Measurements from ENCODE around the gene MYBPC2. TPM values are rescaled to one million over a fixed set of nuclear protein-coding genes. Genes with fewer than 3 reads are reported as not detected.

Gene MYBPC2
- total and polyA plus RNA-seq, 9 of the 15 experiments (the other 6 are each of a cell fraction or from before 2014, with no cell fraction given): 0.01 to 0.14 (median 0.04) TPM; not detected in 6

GRCh38 chr19:50467566-50467965, 34.9 kb downstream of the MYBPC2 start:
- H3K27ac ChIP-seq (ENCODE audit: extremely low read depth, low read depth, low read length): no peak overlapping the region
- CTCF ChIA-PET (ENCODE audit: low intra/inter-chr PET ratio): no interaction called here
- 59% methylated on average over 13 of the region's 18 CpGs for WGBS (ENCODE audit: insufficient coverage, low coverage, missing lambda C conversion rate)
- no TSS peak for BruUV-seq (replicated peaks)
- FAIRE-seq: no peak
- no peaks in the 10 kb centered on the region; the same call in 1 of the 2 replicates for H3K9me3 ChIP-seq (replicated peaks; ENCODE audit: control insufficient read depth, insufficient read depth, low read depth, low read length)
- no peaks in the 10 kb centered on the region for H4K20me1 ChIP-seq (replicated peaks; ENCODE audit: control insufficient read depth, insufficient read depth, low read length)
- TF ChIP-seq BCLAF1 (IDR thresholded peaks at IDR 0.05; ENCODE audit: borderline replicate concordance in 1 of 2, control insufficient read depth in 1 of 2, low read depth in 2 of 2, low read length in 1 of 2) (no peak), ZNF347 (CRISPR knock-in tag; IDR thresholded peaks at IDR 0.05; ENCODE audit: low read depth) (no peak), POU5F1 (IDR thresholded peaks at IDR 0.05; ENCODE audit: borderline replicate concordance, low read depth, low read length, partially characterized antibody) (no peak), PHF21A (IDR thresholded peaks at IDR 0.05; ENCODE audit: borderline replicate concordance, low read depth) (no peak), ZKSCAN1 (IDR thresholded peaks at IDR 0.05; ENCODE audit: low read depth, low read length) (no peak), ZNF407 (IDR thresholded peaks at IDR 0.05; ENCODE audit: low read depth) (no peak), ILF3 (IDR thresholded peaks at IDR 0.05; ENCODE audit: borderline replicate concordance) (no peak), ARHGAP35 (IDR thresholded peaks at IDR 0.05; ENCODE audit: partially characterized antibody) (no peak), RCOR1 (IDR thresholded peaks at IDR 0.05; ENCODE audit: borderline replicate concordance in 1 of 2, low read depth in 2 of 2, low read length in 2 of 2) (no peak), ZNF197 (CRISPR knock-in tag; IDR thresholded peaks at IDR 0.05; ENCODE audit: low read depth) (no peak), PTBP1 (IDR thresholded peaks at IDR 0.05; ENCODE audit: low read depth, low read length) (no peak), NFATC3 (IDR thresholded peaks at IDR 0.05) (no peak)
- no peaks in the 10 kb centered on the region for H3K36me3 ChIP-seq (ENCODE audit: control insufficient read depth, insufficient read depth, low read length)
- no peak for DNase-seq (ENCODE audit: extremely low read depth in 1 of 4, low spot score in 3 of 4)
- no peaks in the 10 kb centered on the region for H3K9me1 ChIP-seq (ENCODE audit: control insufficient read depth, insufficient read depth, low read length)
- H3K27me3 ChIP-seq (ENCODE audit: control insufficient read depth in 2 of 2, insufficient read depth in 2 of 2, low read length in 2 of 2): peaks cover 0 to 18% of the 10 kb centered on the region in 2 experiments; a peak in 3 of 5 replicates
- no peak for ATAC-seq
- H3K79me2 ChIP-seq (ENCODE audit: control insufficient read depth, insufficient read depth, low read length): no peaks in the 10 kb centered on the region
- no peak overlapping the region for H2AFZ ChIP-seq (ENCODE audit: low read depth, low read length)
- peaks cover 8 to 34% of the 10 kb centered on the region in 2 experiments; a peak in 4 of 5 replicates for H3K4me1 ChIP-seq (replicated peaks in 1 of 2; ENCODE audit: control insufficient read depth in 2 of 2, insufficient read depth in 2 of 2, low read length in 2 of 2)
- intact Hi-C loops (cut with micrococcal nuclease) (no loop called here), in situ Hi-C loops (cut with MboI) (no loop called here)
- H3K4me2 ChIP-seq (ENCODE audit: insufficient read depth, low read length): no peak overlapping the region
- H3K9ac ChIP-seq (ENCODE audit: insufficient read depth in 1 of 2, low read depth in 2 of 2, low read length in 2 of 2): peak overlapping the region in 1 of 2 experiments; percentile 10; a peak in 1 of 4 replicates
- no peak overlapping the region for H3K4me3 ChIP-seq
- POLR2A ChIA-PET: no interaction called here

All from K562 (cell line).